AG09309 (cell line): Measurements from ENCODE around the gene ECT2.
"Not testable (repeated sequence)": the region's sequence is repeated elsewhere in the genome, so short reads cannot be mapped to it uniquely, and the experiment has no call there.

ENCODE experiments used
- DNase-seq: peaks from one replicate; pipeline ENCODE4 v3.0.0-alpha.2; 2010; ENCODE audit warnings: low read depth
- H3K4me3 ChIP-seq: 2 replicates; pipeline ENCODE4 v1.5.1; 2011; ENCODE audit warnings: mild to moderate bottlenecking, low read depth, low read length, moderate library complexity; ENCODE audit not compliant: control insufficient read depth
- CTCF ChIP-seq: IDR thresholded peaks from 2 replicates; pipeline ENCODE4 v1.5.1; 2011; ENCODE audit warnings: mild to moderate bottlenecking, low read depth, low read length, inconsistent platforms; ENCODE audit not compliant: insufficient read depth, control insufficient read depth; ENCODE audit errors: missing control alignments

Gene ECT2

GRCh38 chr3:172753125-172753524 is 2.6 kb downstream of the ECT2 start:
- H3K4me3 ChIP-seq, result no peak overlapping the region
- TF ChIP-seq CTCF, result no peak
- DNase-seq, result no peak

GRCh38 chr3:172760416-172760815 is 9.9 kb downstream of the ECT2 start:
- peak; percentile 27 for DNase-seq
- H3K4me3 ChIP-seq, result not testable (repeated sequence)

GRCh38 chr3:172766241-172766640 is 15.7 kb downstream of the ECT2 start:
- no peak overlapping the region for H3K4me3 ChIP-seq
- no peak for TF ChIP-seq CTCF
- DNase-seq, result no peak

GRCh38 chr3:172766718-172767405 is 16.3 kb downstream of the ECT2 start:
- no peak for TF ChIP-seq CTCF

GRCh38 chr3:172770382-172770781 is 19.9 kb downstream of the ECT2 start:
- DNase-seq, result no peak
- no peak overlapping the region for H3K4me3 ChIP-seq
- TF ChIP-seq CTCF, result no peak

More at GRCh38 chr3:172766718-172767405, 16.3 kb downstream of the ECT2 start:
- no peak overlapping the region for H3K4me3 ChIP-seq
- DNase-seq, result no peak

GRCh38 chr3:172771672-172772071 is 21.1 kb downstream of the ECT2 start:
- no peak for DNase-seq
- H3K4me3 ChIP-seq, result no peak overlapping the region
- no peak for TF ChIP-seq CTCF

GRCh38 chr3:172776049-172776717 is 25.7 kb downstream of the ECT2 start:
- H3K4me3 ChIP-seq, result no peak overlapping the region
- peak; percentile 11 for DNase-seq
- TF ChIP-seq CTCF, result no peak
